HG03457 (cell line): ENCODE results near the gene SRPK2.
"Not testable (repeated sequence)": the region's sequence is repeated elsewhere in the genome, so short reads cannot be mapped to it uniquely, and the experiment has no call there.

ENCODE experiments used
- ATAC-seq: cut with Tn5 transposase; IDR thresholded peaks from one replicate; pipeline ENCODE4 v1.9.1; 2021; ENCODE audit warnings: moderate number of reproducible peaks; ENCODE audit not compliant: unreplicated experiment

Gene SRPK2

DNA sequence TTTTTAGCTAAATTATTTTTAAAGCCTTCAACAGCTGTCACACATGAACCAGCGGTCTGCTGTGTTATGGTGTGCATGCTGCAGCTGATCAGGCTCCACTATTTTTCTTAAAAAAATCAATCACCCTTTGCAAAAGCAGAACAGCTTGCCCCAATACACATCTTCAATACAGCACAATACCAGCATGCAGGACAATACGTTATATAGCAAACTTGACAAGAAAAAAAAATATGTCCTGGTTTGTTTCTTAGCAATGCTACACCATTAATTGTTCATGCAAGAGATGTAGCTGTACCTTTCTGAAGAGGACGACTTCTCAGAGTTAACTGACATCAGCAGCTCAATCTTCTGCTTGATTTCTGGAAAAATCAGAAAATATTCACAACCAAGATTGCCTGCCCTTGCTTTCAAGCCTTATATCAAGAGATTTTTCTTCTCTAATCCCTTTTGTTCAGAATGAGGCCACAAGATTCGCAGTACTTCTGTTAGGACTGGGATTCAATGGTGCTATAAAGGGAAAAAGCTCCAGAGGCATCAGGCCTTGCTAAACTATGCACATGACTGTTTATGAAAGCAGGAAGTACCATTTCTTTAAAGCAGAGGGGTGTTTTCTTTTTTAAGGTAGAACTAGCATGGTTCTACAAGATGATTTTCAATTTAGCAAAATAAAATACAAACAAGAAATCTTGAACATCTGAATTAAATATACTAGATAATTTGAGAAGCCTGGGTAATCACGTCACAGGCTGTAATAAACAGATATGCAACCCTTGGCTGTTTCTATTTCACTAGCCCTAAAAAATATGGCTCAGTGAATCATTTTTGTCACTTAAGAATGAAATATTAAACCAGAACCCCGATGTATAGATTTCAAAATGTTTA lies 120.0 kb downstream of the SRPK2 start:
- no peak for ATAC-seq

DNA sequence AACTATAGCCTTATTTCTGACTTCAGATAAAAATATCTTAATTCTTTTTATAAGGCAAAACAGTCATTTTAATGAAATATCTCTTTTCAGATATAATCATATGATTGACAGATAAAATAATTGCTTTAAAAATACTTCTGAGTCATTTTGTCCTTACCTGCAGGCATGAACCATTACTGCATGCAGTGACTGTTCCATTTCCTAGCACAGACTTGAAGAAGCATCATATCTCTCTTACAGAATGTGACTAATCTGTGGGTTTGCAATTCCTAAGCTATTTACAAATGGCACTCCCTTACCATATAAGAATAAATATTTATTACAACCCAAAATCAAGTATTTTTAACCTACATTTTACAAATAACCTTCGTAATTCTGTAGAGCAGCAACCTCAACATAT lies 120.7 kb downstream of the SRPK2 start:
- ATAC-seq: no peak

DNA sequence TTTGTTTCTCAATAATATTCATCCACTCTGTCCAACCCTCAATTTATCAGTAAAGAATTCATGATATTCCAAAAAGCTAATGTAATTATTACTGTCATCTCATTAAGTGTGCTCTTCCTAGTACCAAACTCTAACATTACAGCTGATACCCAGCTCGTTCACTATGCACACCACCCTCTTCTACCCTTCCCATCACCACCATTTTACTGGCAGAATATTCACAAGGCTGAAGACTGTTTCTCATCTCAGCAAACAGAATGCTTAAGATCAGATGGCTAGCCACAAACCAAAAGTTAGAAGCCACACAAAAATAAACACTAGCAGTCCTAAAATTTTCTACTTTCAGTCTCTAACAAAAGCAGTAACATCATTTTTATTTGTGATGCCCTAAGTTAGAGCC lies 121.5 kb downstream of the SRPK2 start:
- ATAC-seq: no peak

DNA sequence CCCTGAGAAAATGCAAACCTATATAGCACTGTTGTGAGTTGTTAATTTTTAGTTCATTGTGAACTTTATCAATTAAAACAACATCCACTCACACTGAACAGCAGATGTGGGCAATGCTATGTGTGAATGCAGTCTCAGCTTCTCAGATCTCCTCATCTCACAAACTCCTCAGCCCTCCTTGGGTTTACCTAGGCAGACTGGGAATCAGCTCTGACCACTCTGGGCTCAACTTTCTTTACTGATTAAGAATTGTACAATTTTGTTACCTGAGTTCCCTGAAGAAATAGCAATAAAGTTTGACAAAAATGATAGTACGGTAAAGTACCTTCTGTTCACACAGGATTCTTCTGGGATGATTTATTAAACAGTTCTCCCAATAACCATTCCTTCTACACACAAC lies 124.0 kb downstream of the SRPK2 start:
- no peak for ATAC-seq

DNA sequence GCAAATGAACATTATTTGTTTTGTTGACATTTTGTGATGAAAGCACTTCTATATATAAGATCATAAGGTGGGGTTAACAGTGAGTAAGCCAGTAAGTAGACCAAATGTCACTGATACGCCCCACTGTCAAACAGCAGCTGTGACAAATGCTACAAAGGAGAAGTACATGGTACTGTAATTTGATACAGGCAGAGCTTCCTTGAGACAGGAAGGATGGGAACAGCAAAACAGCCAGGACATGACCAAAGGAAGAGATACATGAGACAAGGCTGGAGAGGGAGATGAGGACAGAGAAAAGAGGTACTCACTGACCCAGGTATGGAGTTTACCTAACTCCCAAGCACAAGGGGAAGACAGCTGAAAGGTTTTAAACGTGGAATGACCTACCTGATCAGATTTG lies 127.0 kb downstream of the SRPK2 start:
- ATAC-seq: no peak

DNA sequence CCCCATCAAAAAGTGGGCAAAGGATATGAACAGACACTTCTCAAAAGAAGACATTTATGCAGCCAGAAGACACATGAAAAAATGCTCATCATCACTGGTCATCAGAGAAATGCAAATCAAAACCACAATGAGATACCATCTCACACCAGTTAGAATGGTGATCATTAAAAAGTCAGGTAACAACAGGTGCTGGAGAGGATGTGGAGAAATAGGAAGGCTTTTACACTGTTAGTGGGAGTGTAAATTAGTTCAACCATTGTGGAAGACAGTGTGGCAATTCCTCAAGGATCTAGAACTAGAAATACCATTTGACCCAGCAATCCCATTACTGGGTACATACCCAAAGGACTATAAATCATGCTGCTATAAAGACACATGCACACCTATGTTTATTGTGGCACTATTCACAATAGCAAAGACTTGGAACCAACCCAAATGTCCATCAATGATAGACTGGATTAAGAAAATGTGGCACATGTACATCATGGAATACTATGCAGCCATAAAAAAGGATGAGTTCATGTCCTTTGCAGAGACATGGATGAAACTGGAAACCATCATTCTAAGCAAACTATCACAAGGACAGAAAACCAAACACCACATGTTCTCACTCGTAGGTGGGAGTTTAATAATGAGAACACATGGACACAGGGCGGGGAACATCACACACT lies 128.4 kb downstream of the SRPK2 start:
- ATAC-seq: not testable (repeated sequence)

DNA sequence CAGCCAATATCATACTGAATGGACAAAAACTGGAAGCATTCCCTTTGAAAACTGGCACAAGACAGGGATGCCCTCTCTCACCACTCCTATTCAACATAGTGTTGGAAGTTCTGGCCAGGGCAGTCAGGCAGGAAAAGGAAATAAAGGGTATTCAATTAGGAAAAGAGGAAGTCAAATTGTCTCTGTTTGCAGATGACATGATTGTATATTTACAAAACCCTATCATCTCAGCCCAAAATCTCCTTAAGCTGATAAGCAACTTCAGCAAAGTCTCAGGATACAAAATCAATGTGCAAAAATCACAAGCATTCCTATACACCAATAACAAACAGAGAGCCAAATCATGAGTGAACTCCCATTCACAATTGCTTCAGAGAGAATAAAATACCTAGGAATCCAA lies 129.8 kb downstream of the SRPK2 start:
- ATAC-seq: not testable (repeated sequence)

DNA sequence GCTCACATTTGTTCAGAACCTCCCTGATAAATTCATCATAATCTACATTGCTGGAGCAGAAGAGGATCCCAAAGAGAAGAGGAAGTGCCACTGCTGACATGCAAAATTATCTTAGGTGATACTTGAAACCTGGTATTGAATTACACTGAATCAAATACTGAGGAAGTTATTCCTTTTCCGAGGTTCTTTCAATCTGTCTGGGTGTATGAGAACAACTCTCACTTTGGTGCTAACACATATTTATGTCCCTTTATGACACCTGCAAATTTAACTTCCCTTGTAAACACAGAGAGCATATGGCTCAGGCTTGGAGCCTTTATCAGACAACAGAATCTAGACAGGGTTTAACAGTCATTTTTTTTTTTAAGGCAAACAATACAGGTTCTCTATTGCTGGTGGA lies 131.4 kb downstream of the SRPK2 start:
- no peak for ATAC-seq

DNA sequence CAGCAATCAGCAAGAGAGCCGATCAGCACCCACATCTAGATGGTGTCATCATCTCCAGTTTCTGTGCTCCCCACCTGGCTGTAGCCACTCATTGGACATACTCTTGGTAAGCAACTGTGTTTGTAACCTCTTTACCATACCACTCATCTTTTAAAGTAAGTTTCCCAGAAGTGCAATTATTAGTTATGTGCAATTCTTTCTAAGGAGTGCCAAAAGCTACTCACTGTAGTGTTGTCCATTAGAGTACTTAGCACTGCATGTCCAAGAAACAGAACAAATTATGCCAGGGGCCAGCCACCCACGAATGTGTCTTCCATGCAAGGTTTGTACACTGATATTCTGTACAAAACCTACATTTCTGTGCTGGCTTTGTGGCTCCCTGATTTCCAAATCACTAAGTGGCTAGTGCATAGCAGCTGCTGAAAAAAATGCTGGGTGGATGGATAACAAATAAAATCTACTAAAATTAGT lies 131.9 kb downstream of the SRPK2 start:
- ATAC-seq: no peak

DNA sequence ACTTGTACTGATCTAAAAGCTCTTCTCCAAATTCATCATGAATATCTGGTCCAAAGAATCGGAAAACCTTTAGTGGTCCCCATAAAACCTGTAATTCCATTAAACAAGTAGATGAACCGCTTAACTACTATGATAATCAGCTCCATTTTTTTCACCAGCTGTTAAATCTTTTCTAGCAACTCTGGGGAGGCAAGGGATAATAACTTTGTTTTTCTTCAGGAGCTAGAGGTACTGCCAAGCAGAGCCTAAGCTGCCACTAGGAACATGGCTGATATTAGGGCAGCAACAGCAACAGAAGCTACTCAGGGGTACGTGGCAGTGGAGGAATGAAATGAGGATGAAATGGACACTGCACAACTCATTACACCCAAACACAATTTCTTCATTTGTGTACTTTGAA lies 138.0 kb downstream of the SRPK2 start:
- ATAC-seq: no peak

DNA sequence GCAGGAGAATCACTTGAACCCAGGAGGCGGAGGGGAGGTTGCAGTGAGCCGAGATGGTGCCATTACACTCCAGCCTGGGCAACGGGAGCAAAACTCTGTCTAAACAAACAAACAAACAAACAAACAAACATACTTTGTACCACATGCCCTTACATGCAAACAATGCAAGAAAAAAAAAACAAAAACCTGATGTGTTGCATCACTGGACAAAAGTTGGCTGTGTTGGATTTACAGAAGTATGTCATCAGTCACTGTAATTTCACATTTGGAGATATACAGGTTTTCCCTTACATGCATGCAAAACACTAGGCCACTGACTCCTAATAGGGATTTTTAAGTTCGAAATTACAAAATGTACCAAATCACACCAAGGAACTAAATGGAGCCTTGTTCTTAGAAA lies 138.5 kb downstream of the SRPK2 start:
- ATAC-seq: no peak

DNA sequence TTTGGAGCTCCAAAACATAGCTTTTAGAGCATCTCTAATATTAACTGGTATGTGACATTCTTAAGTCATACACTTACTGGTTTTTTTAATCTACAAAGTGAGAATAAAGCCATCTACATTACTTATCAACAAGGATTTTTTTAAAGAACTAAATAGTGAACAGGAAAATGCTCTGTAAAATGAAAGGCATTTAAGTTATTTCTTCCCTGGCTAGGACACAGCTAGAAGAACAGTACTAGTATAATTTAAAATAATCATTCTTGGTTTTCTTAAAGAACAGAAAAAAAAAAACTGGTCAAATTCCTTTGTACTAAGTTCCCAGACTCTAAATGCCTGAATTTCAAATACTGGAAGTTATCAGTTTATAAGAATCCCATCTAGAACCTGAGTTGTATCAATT lies 139.5 kb downstream of the SRPK2 start:
- ATAC-seq: no peak

DNA sequence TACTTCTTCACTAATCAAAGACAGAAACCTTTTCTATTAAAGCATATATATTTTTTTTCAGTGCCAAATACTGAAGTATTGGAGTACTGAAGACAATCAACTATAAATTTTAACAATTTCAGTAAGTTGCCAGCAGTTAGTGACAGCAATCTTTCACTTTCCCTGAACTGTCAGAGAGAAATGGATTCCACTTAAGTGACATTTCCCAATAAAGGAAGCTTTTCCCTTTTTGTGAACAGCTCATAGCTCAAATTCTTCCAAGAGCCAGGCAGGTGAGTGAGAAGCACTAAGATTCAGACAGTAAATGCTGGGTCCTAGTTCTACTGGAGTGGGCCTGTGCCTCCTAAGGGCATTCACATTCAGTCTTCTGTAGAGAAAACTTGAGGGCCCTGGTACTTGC lies 142.0 kb downstream of the SRPK2 start:
- ATAC-seq: no peak

DNA sequence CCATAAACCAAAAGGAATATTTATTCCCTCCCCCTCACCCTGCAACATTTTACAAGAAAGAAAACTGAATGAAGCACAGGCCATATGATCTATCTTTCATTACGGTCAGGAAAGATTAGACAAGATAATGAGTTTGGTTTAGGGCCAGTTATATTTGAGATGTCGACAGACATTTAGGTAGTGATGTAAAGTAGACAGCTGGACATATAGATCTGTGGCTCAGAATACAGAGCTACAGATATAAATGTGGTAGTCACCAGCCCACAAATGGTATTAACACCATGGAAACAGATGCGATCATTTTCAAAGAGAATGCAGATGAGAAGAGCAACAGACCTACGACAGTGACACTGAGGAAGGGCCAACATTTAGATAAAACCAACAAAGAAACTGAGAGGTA lies 142.5 kb downstream of the SRPK2 start:
- no peak for ATAC-seq

DNA sequence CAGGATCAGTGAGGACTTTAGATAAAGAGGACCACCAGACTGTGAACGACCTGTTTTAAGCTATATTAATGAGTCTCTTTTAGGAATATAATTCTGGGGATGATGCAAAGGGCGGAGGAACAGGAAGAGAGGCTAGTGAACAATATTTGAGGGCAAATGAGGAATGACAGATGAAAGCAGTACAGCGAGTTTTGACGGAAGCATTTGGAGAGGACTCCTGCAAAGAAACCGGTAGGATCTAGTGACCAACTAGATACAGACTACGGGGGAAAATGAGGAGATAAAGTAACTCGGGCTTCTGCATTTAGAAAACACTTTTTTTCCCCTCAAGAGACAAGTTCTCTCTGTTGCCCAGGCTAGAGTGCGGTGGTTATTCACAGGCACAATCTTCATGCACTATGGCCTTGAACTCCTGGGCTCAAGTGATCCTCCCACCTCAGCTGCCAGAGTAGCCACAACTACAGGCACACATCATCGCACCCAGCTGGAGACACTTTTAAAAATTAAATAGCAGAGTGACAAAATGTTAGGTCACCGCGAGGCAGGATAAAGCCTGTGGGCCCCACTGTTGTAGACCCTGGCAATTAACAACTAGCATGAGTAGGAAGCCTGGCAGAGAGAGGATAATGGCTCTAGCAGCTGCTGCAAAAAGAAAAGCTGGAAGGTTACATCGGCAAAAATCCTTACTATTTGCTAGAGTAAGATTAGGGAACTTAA lies 143.2 kb downstream of the SRPK2 start:
- ATAC-seq: no peak

DNA sequence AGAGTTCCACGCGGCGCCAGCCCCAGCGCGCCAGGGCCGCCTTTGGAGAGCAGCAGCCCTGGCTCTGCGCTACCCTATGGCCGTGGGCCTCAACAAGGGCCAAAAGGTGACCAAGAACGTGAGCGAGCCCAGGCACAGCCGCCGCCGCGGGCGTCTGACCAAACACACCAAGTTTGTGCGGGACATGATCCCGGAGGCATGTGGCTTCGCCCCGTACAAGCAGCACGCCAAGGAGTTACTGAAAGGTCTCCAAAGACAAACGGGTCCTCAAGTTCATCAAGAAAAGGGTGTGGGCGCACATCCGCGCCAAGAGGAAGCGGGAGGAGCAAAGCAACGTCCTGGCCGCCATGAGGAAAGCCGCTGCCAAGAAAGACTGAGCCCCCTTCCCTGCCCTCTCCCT lies 144.1 kb downstream of the SRPK2 start:
- ATAC-seq: no peak

DNA sequence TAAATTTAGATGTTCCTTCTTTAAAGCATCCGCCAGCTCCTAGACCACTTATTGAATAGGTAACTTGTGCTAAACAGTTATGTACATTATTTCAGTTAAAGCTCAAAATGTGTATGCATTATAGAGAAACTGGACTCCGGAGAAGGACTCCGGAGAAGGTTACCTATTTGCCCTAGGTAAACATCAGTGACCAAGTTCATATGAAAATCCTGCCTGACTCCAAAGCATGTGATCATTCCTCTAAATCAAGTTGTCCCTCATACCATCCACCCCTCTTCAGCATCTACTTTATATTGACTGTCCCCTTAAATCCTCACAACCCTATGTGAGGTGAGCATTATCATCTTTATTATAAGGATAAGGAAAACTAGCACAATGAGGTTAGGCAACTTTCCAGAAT lies 147.5 kb downstream of the SRPK2 start:
- no peak for ATAC-seq

DNA sequence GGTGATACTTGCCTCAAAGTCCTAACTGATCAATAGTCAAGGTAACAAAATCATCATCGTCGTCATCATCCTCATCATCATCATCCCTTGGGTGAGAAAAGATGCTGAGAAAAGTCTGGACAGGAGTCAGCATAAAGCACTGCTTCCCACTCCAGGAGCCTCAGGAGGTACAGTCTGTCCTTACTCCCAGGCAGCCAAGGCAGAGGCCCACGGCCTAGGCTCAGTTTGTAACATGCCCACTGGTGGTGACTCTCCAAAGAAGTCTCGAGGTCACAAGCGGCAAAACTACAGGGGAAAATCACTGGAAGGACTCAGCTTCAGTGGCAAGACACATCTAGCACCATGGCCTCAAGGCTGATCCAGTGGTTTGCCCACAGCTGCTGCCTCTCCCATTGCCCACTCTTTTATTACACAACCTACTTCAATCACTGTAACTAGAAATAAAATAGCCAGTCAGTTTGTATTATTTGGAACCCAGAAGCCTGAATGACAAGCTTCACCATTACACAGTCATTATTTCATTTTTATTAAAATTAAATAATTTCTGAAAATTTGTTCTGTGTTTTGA lies 150.4 kb downstream of the SRPK2 start:
- no peak for ATAC-seq

DNA sequence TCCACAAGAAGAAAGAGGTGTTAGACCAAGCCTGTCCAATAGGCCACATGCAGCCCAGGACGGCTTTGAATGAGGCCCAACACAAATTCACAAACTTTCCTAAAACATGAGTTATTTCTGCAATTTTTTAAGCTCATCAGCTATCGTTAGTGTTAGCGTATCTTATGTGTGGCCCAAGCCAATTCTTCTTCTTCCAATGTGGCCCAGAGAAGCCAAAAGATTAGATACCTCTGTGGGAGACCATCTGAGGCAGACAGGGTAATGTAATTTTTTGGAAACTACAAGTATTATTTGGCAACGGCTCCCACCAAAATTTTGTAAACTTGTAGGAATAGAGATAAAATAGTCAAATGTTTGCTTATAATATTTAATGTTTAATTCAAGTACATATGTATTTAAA lies 153.8 kb downstream of the SRPK2 start:
- ATAC-seq: no peak

DNA sequence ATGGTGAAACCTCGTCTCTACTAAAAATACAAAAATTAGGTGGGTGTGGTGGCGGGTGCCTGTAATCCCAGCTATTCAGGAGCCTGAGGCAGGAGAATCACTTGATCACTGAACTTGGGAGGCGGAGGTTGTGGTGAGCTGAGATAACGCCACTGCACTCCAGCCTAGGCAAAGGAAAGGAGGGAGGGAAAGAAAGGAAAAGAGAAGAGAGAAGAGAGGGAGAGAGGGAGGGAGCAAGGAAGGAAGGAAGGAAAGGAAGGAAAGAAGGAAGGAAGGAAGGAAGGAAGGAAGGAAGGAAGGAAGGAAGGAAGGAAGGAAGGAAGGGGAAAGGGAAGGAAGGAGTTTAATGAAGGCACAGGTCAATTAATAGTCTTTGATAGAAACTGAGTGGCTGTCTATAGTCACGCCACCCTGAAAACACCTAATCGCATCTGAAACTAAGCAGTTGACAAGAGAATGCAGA lies 155.9 kb downstream of the SRPK2 start:
- not testable (repeated sequence) for ATAC-seq

DNA sequence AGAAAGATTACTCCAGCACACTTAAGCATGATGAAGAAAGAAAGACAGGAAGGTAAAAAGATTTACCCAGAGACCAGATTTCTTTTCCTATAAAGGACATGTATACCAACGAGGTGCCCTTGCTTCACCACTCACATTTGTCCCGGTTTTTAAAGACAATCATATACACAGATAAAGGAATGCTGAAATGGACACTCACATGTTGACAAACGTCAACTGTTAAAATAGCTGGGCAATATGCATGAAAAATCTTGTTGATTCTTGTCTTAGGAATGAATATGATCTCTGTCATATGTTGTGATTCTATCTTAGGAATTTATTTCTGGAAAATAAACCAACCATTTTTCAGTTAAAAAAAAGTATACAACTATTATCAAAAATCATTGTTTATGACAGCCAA lies 158.2 kb downstream of the SRPK2 start:
- ATAC-seq: no peak
